Renal cortex interstitium (tissue), 11 donors: ENCODE data around the gene HAGH. TPM values are rescaled to one million over a fixed set of nuclear protein-coding genes. Genes with fewer than 3 reads are reported as not detected.
"Not testable (repeated sequence)": the region's sequence is repeated elsewhere in the genome, so short reads cannot be mapped to it uniquely, and the experiment has no call there.

Source experiments
- DNase-seq, 11 donors: peaks; one replicate each; pipeline ENCODE4 v3.0.0-alpha.2; 2013; ENCODE audit warnings: low read depth in 9 of 11, low spot score in 4 of 11; ENCODE audit errors: extremely low read depth in 1 of 11
- polyA plus RNA-seq, 3 donors: library from polyadenylated mRNA; unstranded; fragments of 120-200 nt; gene quantifications; one replicate each; pipeline ENCODE4 v1.2.1, GENCODE V29; 2013; ENCODE audit not compliant: insufficient read length in 3 of 3

The HAGH gene
- polyA plus RNA-seq, 3 donors: 31.3 to 43.8 (median 42.3) TPM

GRCh38 chr16:1818873-1819525 lies 7.6 kb downstream of the HAGH start:
- DNase-seq: no peak

GRCh38 chr16:1818204-1818872 lies 8.3 kb downstream of the HAGH start:
- no peak for DNase-seq

- no peak for DNase-seq
These were observed 8.9 kb downstream of the HAGH start for GRCh38 chr16:1817716-1818115.

GRCh38 chr16:1817276-1817589 lies 9.4 kb downstream of the HAGH start:
- DNase-seq: no peak

- no peak for DNase-seq
These were observed 10.0 kb downstream of the HAGH start for GRCh38 chr16:1816396-1817275.

- no peak for DNase-seq
These were observed 11.2 kb downstream of the HAGH start for GRCh38 chr16:1815461-1815860.

GRCh38 chr16:1812732-1813163 lies 13.9 kb downstream of the HAGH start:
- peak in 5 of 11 donors; percentile 50 to 66 (median 54) for DNase-seq

- no peak for DNase-seq
These were observed 16.1 kb downstream of the HAGH start for GRCh38 chr16:1810536-1810935.

GRCh38 chr16:1810106-1810505 lies 16.5 kb downstream of the HAGH start:
- DNase-seq: no peak

GRCh38 chr16:1809281-1809801 lies 17.3 kb downstream of the HAGH start:
- no peak for DNase-seq

- no peak for DNase-seq
These were observed 17.9 kb downstream of the HAGH start for GRCh38 chr16:1808691-1809090.

- DNase-seq: no peak
These were observed 19.0 kb downstream of the HAGH start for GRCh38 chr16:1807626-1808025.

- no peak for DNase-seq
These were observed 25.9 kb downstream of the HAGH start for GRCh38 chr16:1800701-1801100.

- not testable (repeated sequence) for DNase-seq
These were observed 27.4 kb downstream of the HAGH start for GRCh38 chr16:1799263-1799662.

- no peak for DNase-seq
These were observed 31.5 kb downstream of the HAGH start for GRCh38 chr16:1794908-1795666.

- no peak for DNase-seq
These were observed 32.3 kb downstream of the HAGH start for GRCh38 chr16:1794221-1794871.

GRCh38 chr16:1793578-1794220 lies 32.9 kb downstream of the HAGH start, which contains the start of gene IGFALS:
TSS of gene IGFALS (minus strand) at chr16:1793705. CDS start at chr16:1793652, 53 bp downstream.
- DNase-seq: no peak
